Activated T-helper 1 cell treated with Interleukin-2 at 50 U/mL for 16 hours (primary cell): ENCODE data around the gene RNF114.
A peak's percentile ranks its signal among the peaks of the same experiment; 100 is the strongest.
"Not testable (repeated sequence)": the region's sequence is repeated elsewhere in the genome, so short reads cannot be mapped to it uniquely, and the experiment has no call there.

Experiments
- DNase-seq: peaks from one replicate; pipeline ENCODE4 v3.0.0-alpha.2; 2020; ENCODE audit warnings: low read depth

Gene RNF114

GRCh38 chr20:49965781-49966305 is 29.6 kb downstream of the RNF114 start:
- DNase-seq, result no peak

GRCh38 chr20:49966861-49967260 is 30.7 kb downstream of the RNF114 start:
- no peak for DNase-seq

DNA sequence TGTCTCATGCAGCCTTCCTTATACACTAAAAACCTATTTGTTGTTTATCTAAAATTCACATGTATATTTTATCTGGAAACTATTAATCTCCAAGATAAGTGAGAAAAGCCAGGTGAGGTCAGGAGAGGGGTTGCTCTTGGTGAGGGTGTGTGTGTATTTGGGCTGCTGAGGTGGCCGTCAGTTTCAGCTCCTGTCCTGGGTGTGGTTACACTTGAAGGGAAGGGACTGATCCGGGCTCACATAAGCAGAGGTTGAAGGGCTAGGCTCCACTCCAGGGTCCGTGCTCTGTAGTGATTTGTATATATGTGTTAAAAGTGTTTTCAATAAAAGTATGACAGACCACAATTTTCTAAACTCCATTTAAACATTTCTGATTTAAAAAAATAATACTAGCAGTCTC is 33.0 kb downstream of the RNF114 start:
- DNase-seq, result no peak

DNA sequence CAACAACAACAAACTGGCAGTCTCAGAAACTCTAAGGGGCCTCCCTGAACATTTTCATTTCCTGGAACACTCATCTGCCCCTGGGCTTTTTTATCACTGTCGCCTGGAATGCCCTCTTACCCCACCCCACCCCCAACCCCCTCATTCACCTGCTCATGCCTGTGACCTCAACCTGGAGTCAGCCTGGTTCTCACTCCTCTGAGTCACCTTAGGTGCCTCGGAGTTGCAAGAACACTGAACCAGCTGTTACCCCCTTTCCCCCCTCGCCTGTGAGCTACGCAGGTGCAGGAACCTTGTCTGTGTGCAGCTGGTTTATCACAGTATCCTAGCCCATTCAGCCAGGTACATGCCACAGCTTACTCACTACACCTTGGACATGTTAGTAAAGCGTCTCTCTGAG is 33.7 kb downstream of the RNF114 start:
- DNase-seq, result no peak

- no peak for DNase-seq
Measured at GRCh38 chr20:49970498-49970897, 34.3 kb downstream of the RNF114 start.

- no peak for DNase-seq
Measured at GRCh38 chr20:49973981-49974380, 37.8 kb downstream of the RNF114 start.

- DNase-seq, result no peak
Measured at GRCh38 chr20:49976542-49976941, 40.3 kb downstream of the RNF114 start.

- not testable (repeated sequence) for DNase-seq
Measured at GRCh38 chr20:49977740-49978139, 41.5 kb downstream of the RNF114 start.

DNA sequence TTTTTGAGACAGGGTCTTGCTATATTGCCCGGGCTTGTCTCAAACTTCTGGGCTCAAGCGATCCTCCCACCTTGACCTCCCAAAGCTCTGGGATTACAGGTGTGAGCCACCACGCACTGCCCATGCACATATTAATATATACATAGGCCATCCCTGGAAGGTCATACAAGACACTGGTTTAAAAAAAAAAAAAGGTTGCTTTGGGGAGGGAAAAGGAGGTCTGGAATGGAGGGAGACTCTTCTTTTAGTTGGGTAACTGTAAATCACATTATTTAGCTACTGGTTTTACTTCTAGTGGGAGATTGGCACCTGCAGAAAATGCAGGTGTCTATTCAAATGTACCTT is 42.5 kb downstream of the RNF114 start:
- DNase-seq, result no peak

DNA sequence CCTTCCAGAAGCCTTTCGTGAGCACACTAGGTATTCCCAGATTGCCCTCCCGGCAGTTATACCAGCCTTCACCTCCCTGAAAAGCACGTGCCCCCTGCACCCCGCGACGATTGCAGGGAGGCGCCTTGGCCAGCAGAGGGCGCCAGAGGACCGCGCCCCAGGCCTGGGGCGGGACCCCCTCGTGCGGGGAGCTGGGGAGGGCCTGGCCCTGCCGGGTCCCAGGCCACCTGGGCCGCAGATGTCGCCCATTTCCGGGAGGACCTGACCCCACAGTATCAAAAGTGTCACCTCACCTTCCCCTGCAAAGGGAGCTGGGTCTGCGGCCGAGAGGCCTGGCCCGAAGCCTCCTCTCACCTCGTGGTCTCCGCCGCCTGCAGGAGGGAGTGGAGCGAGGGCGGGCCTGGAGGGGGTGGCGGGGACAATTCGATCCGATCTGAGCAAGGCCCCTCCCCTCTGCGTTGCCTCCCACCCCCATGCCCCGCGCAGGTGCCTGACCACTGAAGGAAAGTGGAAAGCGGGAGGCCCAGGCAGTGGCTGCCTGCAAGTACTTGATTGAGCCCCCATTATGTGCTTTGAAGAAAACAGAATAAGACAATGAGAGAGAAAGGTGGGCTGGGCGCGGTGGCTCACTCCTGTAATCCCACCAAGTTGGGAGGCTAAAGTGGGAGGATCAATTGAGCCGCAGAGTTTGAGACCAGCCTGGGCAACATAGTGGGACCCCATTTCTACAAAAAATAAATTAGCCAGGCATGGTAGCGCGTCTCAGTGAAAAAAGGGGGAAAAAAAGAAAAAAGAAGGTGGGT is 43.0 kb downstream of the RNF114 start:
- peak; percentile 53 for DNase-seq

GRCh38 chr20:49980140-49981008 is 44.2 kb downstream of the RNF114 start:
- no peak for DNase-seq

DNA sequence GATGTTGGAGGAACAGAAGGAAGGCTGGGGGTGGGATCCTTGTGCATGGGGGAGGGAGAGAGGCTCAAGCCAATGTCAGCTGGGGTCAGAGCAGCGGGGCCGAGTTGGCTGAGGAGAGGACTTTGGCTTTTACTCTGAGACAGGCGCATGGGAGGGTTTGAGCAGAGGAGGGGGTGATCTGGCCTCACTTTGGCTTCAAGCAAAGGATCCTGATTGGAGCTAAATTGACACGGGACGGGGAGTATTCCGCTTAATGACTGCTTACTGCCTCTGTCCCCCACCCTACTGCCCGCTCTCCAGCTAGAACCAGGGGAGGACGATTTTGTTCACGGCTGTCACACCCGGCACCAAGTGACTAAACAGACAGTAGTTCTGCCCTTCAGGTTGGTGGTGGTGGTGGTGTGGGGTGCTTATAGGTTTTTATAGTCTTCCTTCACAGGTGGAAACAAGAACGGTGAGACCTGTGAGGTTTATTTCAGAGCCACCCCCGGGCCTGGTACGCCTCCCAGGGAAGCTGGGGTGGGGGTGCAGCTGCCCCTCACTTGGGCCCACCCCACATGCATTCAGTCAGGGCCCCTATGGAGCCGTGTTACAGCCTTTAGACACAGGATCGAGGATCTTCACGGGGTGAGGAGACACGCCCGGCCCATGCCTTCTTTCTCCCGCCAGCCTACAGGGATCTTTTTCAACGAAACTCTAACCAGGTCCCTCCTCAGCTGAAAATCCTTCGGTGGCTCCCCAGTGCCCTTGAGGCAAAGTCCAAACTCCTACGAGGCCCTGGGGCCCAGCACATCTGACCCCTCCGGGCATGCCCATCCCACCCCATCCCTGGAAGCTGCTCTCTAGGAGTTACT is 45.2 kb downstream of the RNF114 start:
- no peak for DNase-seq

GRCh38 chr20:49982072-49982345 is 45.8 kb downstream of the RNF114 start:
- DNase-seq, result no peak

DNA sequence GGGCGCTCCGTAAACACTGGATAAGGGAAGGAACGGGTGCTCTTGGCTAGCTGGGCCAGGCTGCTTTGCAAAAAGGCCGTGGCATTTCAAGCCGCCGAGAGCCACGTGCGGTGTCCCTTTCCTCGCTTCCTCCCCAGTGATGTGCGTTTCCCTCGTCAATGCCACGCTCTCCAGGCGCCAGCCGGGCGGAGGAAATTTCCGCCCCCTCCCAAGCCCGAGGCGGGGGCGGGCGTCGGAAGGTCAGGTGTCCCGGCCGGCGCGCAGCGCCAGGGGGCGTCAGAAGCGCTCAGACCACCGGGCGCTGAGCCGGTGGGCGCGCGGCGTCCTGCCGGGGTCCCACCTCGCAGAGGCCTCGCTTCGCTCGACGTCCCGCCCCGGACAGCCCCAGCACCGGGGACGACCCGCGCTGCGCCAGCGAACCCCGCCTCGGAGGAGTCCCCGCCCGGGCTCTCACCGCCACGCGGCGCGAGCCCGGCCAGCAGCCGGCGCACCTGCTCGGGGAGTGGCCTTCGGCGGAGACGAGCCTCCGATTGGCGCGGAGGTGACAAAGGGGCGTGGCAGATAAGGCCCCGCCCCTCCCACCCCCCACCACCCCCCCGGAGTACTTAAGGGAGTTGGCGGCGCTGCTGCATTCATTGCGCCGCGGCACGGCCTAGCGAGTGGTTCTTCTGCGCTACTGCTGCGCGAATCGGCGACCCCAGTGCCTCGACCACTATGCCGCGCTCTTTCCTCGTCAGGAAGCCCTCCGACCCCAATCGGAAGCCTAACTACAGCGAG is 46.3 kb downstream of the RNF114 start, which contains the start of gene SNAI1:
SNAI1 (plus strand) TSS at position 635 of the 777 bp plus-strand sequence; CDS start at position 715, 80 bp downstream.
- DNase-seq, result peak; percentile 80

- DNase-seq, result no peak
Measured at GRCh38 chr20:49983123-49983847, 47.1 kb downstream of the RNF114 start.

GRCh38 chr20:49983848-49984408 is 47.7 kb downstream of the RNF114 start:
- no peak for DNase-seq

DNA sequence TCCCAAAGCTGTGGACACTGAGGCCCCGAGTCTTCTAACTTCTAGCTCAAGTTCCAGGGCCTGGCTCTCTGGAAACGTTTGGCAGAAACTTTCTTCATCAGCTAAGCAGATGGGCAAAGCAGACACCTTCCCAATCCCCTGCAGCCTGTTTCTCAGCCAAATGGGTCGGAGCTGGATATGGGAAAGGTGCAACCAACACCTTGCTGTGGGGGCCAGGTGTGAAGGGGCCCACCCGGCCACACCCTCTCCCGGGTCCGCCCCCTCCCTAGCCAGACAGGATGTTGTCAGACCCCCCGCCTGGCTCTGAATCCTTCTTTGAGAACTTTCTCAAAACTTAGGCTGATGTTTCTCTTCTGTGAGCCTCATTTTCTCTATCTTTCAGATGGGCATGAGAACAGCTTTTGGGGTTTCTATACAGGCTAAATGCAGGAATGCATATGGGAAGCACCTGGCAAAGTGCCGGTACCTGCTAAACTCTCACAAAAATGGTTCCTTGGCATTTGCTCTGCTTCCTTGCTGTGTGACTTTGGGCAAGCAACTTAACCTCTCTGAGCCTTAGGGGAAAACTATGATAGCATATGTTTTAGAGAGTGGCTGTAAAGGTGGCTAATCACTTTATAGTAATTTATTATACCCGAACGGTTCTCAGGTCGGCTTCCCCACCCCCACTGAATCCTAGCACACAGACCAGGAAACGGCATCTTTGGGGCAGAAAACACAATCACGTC is 48.4 kb downstream of the RNF114 start:
- no peak for DNase-seq

- DNase-seq, result no peak
Measured at GRCh38 chr20:49985157-49985556, 49.0 kb downstream of the RNF114 start.

DNA sequence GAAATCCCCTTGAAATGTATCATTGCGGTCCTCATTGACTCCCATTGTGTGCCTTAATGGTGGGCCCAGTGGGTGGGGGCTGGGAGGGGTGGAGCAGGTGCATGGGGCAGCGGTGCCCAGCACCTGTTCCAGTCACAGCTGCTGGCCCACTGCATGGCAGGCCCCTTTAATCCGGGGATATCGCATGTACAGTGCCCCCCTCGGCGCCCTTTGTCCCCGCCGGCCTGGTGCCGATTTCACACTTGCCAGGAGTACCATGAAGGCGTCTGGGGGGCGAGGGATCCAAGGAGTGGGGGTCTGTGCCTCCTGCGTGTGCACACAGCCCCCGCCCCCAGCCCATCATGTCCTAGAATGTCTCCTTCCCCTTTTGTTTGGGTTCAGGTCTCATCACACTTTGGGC is 49.4 kb downstream of the RNF114 start:
- DNase-seq, result no peak

GRCh38 chr20:49986049-49986448 is 49.9 kb downstream of the RNF114 start:
- DNase-seq, result no peak
